Measurements from ENCODE around the gene AGMO. TPM values are rescaled to one million over a fixed set of nuclear protein-coding genes. Genes with fewer than 3 reads are reported as not detected.

The AGMO gene
- total RNA-seq, 1 donor from 2014 or later, result not detected

- DNase-seq (ENCODE audit: low read depth), result no peak
- H3K4me3 ChIP-seq (ENCODE audit: low read depth, low read length), result no peak overlapping the region
- no peak for TF ChIP-seq CTCF (conservative IDR thresholded peaks at IDR 0.05; ENCODE audit: low read depth, low read length)
These were observed 5.2 kb upstream of the AGMO start for GRCh38 chr7:15567036-15567435.

- no peak overlapping the region for H3K4me3 ChIP-seq (ENCODE audit: low read depth, low read length)
- TF ChIP-seq CTCF (conservative IDR thresholded peaks at IDR 0.05; ENCODE audit: low read depth, low read length), result no peak
- DNase-seq (ENCODE audit: low read depth), result no peak
These were observed 4.7 kb upstream of the AGMO start for GRCh38 chr7:15566476-15566875.

- H3K4me3 ChIP-seq (ENCODE audit: low read depth, low read length), result peak overlapping the region; percentile 44
- DNase-seq (ENCODE audit: low read depth), result no peak
- TF ChIP-seq CTCF (conservative IDR thresholded peaks at IDR 0.05; ENCODE audit: low read depth, low read length), result no peak
These were observed 847 bp downstream of the AGMO start for GRCh38 chr7:15560968-15561367.

- DNase-seq (ENCODE audit: low read depth), result no peak
These were observed 2.3 kb downstream of the AGMO start for GRCh38 chr7:15559416-15559928.

GRCh38 chr7:15558756-15559155 is 3.1 kb downstream of the AGMO start:
- no peak overlapping the region for H3K4me3 ChIP-seq (ENCODE audit: low read depth, low read length)
- peak; percentile 29 for DNase-seq (ENCODE audit: low read depth)
- no peak for TF ChIP-seq CTCF (conservative IDR thresholded peaks at IDR 0.05; ENCODE audit: low read depth, low read length)

More at GRCh38 chr7:15559416-15559928, 2.3 kb downstream of the AGMO start:
- no peak overlapping the region for H3K4me3 ChIP-seq (ENCODE audit: low read depth, low read length)
- TF ChIP-seq CTCF (conservative IDR thresholded peaks at IDR 0.05; ENCODE audit: low read depth, low read length), result no peak

GRCh38 chr7:15557686-15558085 is 4.1 kb downstream of the AGMO start:
- no peak overlapping the region for H3K4me3 ChIP-seq (ENCODE audit: low read depth, low read length)
- TF ChIP-seq CTCF (conservative IDR thresholded peaks at IDR 0.05; ENCODE audit: low read depth, low read length), result no peak
- no peak for DNase-seq (ENCODE audit: low read depth)

GRCh38 chr7:15557186-15557585 is 4.6 kb downstream of the AGMO start:
- TF ChIP-seq CTCF (conservative IDR thresholded peaks at IDR 0.05; ENCODE audit: low read depth, low read length), result no peak
- H3K4me3 ChIP-seq (ENCODE audit: low read depth, low read length), result peak overlapping the region; percentile 37
- DNase-seq (ENCODE audit: low read depth), result peak; percentile 32
